Measurements from ENCODE around the gene CTDSP1. TPM values are rescaled to one million over a fixed set of nuclear protein-coding genes. Genes with fewer than 3 reads are reported as not detected.

Gene CTDSP1
- 58.9 to 77.3 TPM (median 73.4 TPM) in 5 replicates for total RNA-seq (2022; extraction: Qiagen RNA extraction; ENCODE audit: low read depth)

GRCh38 chr2:218399391-218400166 lies at the start of gene CTDSP1:
TSS of gene CTDSP1 (plus strand) at chr2:218399868. CDS start at chr2:218400091, 223 bp downstream.

GRCh38 chr2:218381916-218382366 lies 17.7 kb upstream of the CTDSP1 start, which contains the start of gene SLC11A1:
TSS of gene SLC11A1 (plus strand) at chr2:218382273. CDS start at chr2:218382369, 96 bp downstream.

GRCh38 chr2:218418717-218419458 lies 19.2 kb downstream of the CTDSP1 start, which contains the start of gene VIL1:
TSS of gene VIL1 (plus strand) at chr2:218419123. CDS start at chr2:218423779, 4,656 bp downstream.

Other genes starting within 250 kb of the CTDSP1 start
- not detected in 5 replicates for gene CXCR1, start 232.9 kb upstream of the CTDSP1 start, total RNA-seq (2022; extraction: Qiagen RNA extraction; ENCODE audit: low read depth)
- 277 to 304 TPM (median 293 TPM) in 5 replicates for gene ARPC2, start 182.7 kb upstream of the CTDSP1 start, total RNA-seq (2022; extraction: Qiagen RNA extraction; ENCODE audit: low read depth)
- 0.07 to 0.17 TPM (median 0.15 TPM) in 5 replicates for gene GPBAR1, start 138.9 kb upstream of the CTDSP1 start, total RNA-seq (2022; extraction: Qiagen RNA extraction; ENCODE audit: low read depth)
- gene AAMP, start 129.7 kb upstream of the CTDSP1 start, total RNA-seq (2022; extraction: Qiagen RNA extraction; ENCODE audit: low read depth) = 122 to 183 TPM (median 123 TPM) in 5 replicates
- 56.2 to 69.7 TPM (median 65.2 TPM) in 5 replicates for gene PNKD, start 129.3 kb upstream of the CTDSP1 start, total RNA-seq (2022; extraction: Qiagen RNA extraction; ENCODE audit: low read depth)
- 109 to 131 TPM (median 123 TPM) in 5 replicates for gene TMBIM1, start 107.4 kb upstream of the CTDSP1 start, total RNA-seq (2022; extraction: Qiagen RNA extraction; ENCODE audit: low read depth)
- 0.09 TPM in 2 of 5 replicates, not detected in the others for gene CATIP, start 43.0 kb upstream of the CTDSP1 start, total RNA-seq (2022; extraction: Qiagen RNA extraction; ENCODE audit: low read depth)
- 0.24 to 0.63 TPM (median 0.35 TPM) in 5 replicates for gene SLC11A1, start 17.6 kb upstream of the CTDSP1 start, total RNA-seq (2022; extraction: Qiagen RNA extraction; ENCODE audit: low read depth)
- gene VIL1, start 19.3 kb downstream of the CTDSP1 start, total RNA-seq (2022; extraction: Qiagen RNA extraction; ENCODE audit: low read depth) = 0.10 to 0.95 TPM (median 0.36 TPM) in 5 replicates
- 4.3 to 6.3 TPM (median 5.0 TPM) in 5 replicates for gene USP37, start 168.5 kb downstream of the CTDSP1 start, total RNA-seq (2022; extraction: Qiagen RNA extraction; ENCODE audit: low read depth)
- 44.7 to 49.4 TPM (median 45.1 TPM) in 5 replicates for gene CNOT9, start 169.0 kb downstream of the CTDSP1 start, total RNA-seq (2022; extraction: Qiagen RNA extraction; ENCODE audit: low read depth)
- gene PLCD4, start 208.0 kb downstream of the CTDSP1 start, total RNA-seq (2022; extraction: Qiagen RNA extraction; ENCODE audit: low read depth) = 0.29 to 0.60 TPM (median 0.35 TPM) in 5 replicates

Measured in A549 treated with CpdA at 1 μM for 4 hours (cell line).